Tongue (tissue), 2 donors: ENCODE results near the gene BABAM1. TPM values are rescaled to one million over a fixed set of nuclear protein-coding genes. Genes with fewer than 3 reads are reported as not detected.

Experiments
- DNase-seq: peaks from one replicate; pipeline ENCODE4 v3.0.0-alpha.2; 2015
- total RNA-seq: library from RNA; depleted of rRNA; stranded (reverse); fragments of >200 nt; gene quantifications from one replicate; pipeline ENCODE4 v1.2.3, GENCODE V29; 2014

Gene BABAM1
- total RNA-seq, 1 donor from 2014 or later = 70.7 TPM

GRCh38 chr19:17324357-17325114 is 57.3 kb downstream of the BABAM1 start:
- DNase-seq = no peak

- no peak for DNase-seq
Observed at GRCh38 chr19:17325133-17325532, 57.9 kb downstream of the BABAM1 start.

DNA sequence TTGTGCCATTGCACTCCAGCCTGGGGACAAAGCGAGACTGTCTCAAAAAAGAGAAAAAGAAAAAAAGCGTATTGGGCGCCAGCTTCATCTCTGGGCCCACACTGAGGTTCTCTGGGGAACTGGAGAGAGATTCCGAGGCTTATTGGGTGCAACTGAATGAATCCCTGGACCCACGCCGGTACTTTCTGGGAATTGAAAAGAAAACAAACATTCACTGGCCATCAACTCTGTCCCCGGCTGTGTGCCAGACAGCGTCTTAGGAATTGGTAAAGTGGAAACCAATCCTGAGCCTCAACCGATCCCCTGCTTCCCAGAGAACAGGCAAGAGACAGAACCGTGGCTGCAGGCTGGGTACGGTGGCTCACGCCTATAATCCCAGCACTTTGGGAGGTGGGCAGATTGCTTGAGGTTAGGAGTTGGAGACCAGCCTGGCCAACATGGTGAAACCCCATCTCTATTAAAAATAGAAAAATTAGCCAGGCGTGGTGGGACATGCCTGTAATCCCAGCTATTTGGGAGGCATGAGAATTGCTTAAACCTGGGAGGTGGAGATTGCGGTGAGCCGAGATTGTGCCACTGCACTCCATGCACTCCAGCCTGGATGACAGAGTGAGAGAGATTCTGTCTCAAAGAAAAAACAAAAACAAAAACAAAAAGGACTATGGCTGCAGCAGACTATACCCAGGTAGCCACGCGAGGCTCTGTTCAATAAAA is 58.8 kb downstream of the BABAM1 start:
- no peak for DNase-seq

DNA sequence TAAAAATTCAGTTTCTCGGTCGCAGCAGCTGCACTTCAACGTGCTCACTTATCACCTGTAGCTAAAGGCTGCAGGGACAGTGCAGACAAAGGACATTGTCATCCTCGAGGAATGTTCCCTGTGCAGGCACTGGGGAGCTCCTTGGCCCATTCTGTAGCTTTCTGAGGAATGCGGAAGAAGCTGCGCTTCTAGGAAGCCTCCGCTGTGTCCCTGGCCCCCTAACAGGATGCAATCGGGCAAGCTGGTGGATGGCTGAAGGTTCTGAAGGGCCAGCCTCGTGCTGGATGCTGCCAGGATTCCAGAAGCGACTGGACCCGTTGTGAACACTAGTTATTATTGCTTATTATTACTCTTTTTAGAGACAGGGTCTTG is 59.3 kb downstream of the BABAM1 start:
- DNase-seq = no peak

DNA sequence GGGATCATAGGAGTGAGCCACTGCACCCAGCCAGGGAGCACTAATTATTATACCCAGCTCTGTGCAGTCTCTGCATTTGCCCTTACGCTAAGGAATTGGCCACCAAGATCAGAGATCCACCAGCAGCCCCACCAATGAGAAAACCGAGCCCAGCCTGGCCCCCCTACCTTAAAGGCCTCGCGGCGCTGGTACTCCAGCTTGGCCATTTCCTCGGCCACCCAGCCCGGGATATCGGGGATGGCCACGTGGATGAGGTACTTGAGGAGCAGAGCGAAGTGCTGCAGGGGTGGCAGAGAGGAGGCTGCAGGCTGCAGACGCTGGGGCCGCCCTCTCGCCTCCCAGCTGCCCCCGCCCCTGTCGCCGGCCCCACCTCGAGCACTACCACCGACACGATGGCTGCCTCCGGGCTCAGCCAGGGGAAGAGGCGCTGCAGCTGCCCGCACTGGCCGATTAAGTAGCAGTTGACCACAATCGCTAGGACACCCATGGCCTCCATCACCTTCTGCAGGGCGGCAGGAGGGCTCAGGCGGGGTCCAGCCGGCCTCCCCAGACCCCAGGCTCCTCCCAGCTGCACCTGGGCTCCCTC is 59.9 kb downstream of the BABAM1 start:
- no peak for DNase-seq

GRCh38 chr19:17327654-17328516 is 60.6 kb downstream of the BABAM1 start:
- DNase-seq = peak; percentile 80

Other genes with a start within 250 kb of the BABAM1 start
- gene CPAMD8, start 240.6 kb upstream of the BABAM1 start, total RNA-seq = 6.2 TPM
- 5.1 TPM for gene HAUS8, start 192.0 kb upstream of the BABAM1 start, total RNA-seq
- gene MYO9B, start 191.7 kb upstream of the BABAM1 start, total RNA-seq = 24.1 TPM
- gene USE1, start 52.1 kb upstream of the BABAM1 start, total RNA-seq = 21.7 TPM
- 5.3 TPM for gene OCEL1, start 41.2 kb upstream of the BABAM1 start, total RNA-seq
- gene NR2F6, start 21.5 kb upstream of the BABAM1 start, total RNA-seq = 35.0 TPM
- 12.3 TPM for gene USHBP1, start 2.7 kb upstream of the BABAM1 start, total RNA-seq
- gene ANKLE1, start 14.5 kb downstream of the BABAM1 start, total RNA-seq = 0.62 TPM
- 15.6 TPM for gene ABHD8, start 36.0 kb downstream of the BABAM1 start, total RNA-seq
- 38.9 TPM for gene MRPL34, start 38.4 kb downstream of the BABAM1 start, total RNA-seq
- gene DDA1, start 42.1 kb downstream of the BABAM1 start, total RNA-seq = 7.6 TPM
- 8.5 TPM for gene ANO8, start 67.4 kb downstream of the BABAM1 start, total RNA-seq
- 17.3 TPM for gene GTPBP3, start 70.1 kb downstream of the BABAM1 start, total RNA-seq
- gene PLVAP, start 109.9 kb downstream of the BABAM1 start, total RNA-seq = 39.2 TPM
- not detected for gene CCDC194, start 126.8 kb downstream of the BABAM1 start, total RNA-seq
- gene BST2, start 138.2 kb downstream of the BABAM1 start, total RNA-seq = 6.3 TPM
- gene MVB12A, start 152.6 kb downstream of the BABAM1 start, total RNA-seq = 26.8 TPM
- gene TMEM221, start 181.2 kb downstream of the BABAM1 start, total RNA-seq = 3.3 TPM
- gene NXNL1, start 193.5 kb downstream of the BABAM1 start, total RNA-seq = not detected
- gene SLC27A1, start 203.1 kb downstream of the BABAM1 start, total RNA-seq = 45.7 TPM
- 35.1 TPM for gene PGLS, start 244.2 kb downstream of the BABAM1 start, total RNA-seq